Measurements from ENCODE around the gene TRH. TPM values are rescaled to one million over a fixed set of nuclear protein-coding genes. Genes with fewer than 3 reads are reported as not detected.
A peak's percentile ranks its signal among the peaks of the same experiment; 100 is the strongest.
"Not testable (repeated sequence)": the region's sequence is repeated elsewhere in the genome, so short reads cannot be mapped to it uniquely, and the experiment has no call there.

Gene TRH
- total and polyA plus RNA-seq, 2 of the 4 experiments (the other 2 are of a cell fraction), result not detected

- intact Hi-C loops (cut with micrococcal nuclease), result loop anchor here (10.0 kb wide), 1 partner anchor 378 kb away; no protein-coding TSS in a partner anchor
- H3K4me1 ChIP-seq (ENCODE audit: control insufficient read depth, insufficient read depth, low read length); H3K27ac ChIP-seq (ENCODE audit: insufficient read depth, low read length); H3K79me1 ChIP-seq (ENCODE audit: low read depth in 1 of 2, low read length in 2 of 2); H3K36me3 ChIP-seq (ENCODE audit: control insufficient read depth, insufficient read depth, low read length); H2AFZ ChIP-seq (replicated peaks; ENCODE audit: low read length, poor library complexity); H3K9me3 ChIP-seq (ENCODE audit: control insufficient read depth, insufficient read depth, low read length); in situ Hi-C loops (cut with MboI; ENCODE audit: low sequenced_read_pairs); BruUV-seq (replicated peaks); POLR2A ChIA-PET (ENCODE audit: unreplicated experiment); H3K4ac ChIP-seq (ENCODE audit: low read depth, low read length); H3K23ac ChIP-seq (ENCODE audit: low read depth, low read length); H3K9ac ChIP-seq (ENCODE audit: low read depth, low read length); H2BK20ac ChIP-seq (ENCODE audit: low read depth, low read length); H2AK9ac ChIP-seq (replicated peaks; ENCODE audit: low read depth, low read length, poor library complexity); H2BK15ac ChIP-seq (ENCODE audit: low read depth, low read length); H4K91ac ChIP-seq (ENCODE audit: insufficient read depth, low read depth, low read length); ATAC-seq (ENCODE audit: low read depth); H4K20me1 ChIP-seq (ENCODE audit: insufficient read depth, low read length); H2BK120ac ChIP-seq (ENCODE audit: low read depth, low read length); H4K5ac ChIP-seq (ENCODE audit: low read depth, low read length); H3K18ac ChIP-seq (ENCODE audit: low read depth, low read length); H4K8ac ChIP-seq (ENCODE audit: low read depth in 2 of 2, low read length in 2 of 2); dilution Hi-C loops (cut with HindIII; ENCODE audit: low sequenced_read_pairs, unreplicated experiment); H2AK5ac ChIP-seq (ENCODE audit: low read depth, low read length); DNase-seq; H3K14ac ChIP-seq (replicated peaks; ENCODE audit: low read depth, low read length); H3K9me1 ChIP-seq (ENCODE audit: insufficient read depth, low read length); H2BK5ac ChIP-seq (ENCODE audit: low read depth, low read length, poor library complexity, severe bottlenecking); H3K56ac ChIP-seq (ENCODE audit: extremely low read depth, insufficient read depth, low read length): not testable (repeated sequence)
- 5% methylated on average over 36 of the region's 86 CpGs; no CpG with 5 or more reads in 1 of the 2 experiments for WGBS, 2 experiments (ENCODE audit: extremely low coverage in 2 of 2, insufficient read length in 1 of 2)
- CTCF ChIA-PET, result interaction anchor here (0.6 kb wide), 1 partner anchor 16 kb away, joined by 3 read pairs; no protein-coding TSS in a partner anchor
- Histone ChIP-seq H3K4me3 (ENCODE audit: insufficient read depth, low read depth, low read length) (peak overlapping the region; percentile 55), H3K27me3 (ENCODE audit: control insufficient read depth, insufficient read depth, low read length) (peaks cover 29% of the 10 kb centered on the region), H3K4me2 (ENCODE audit: low read depth, low read length) (peak overlapping the region; percentile 89)
- TF ChIP-seq SMC3 (IDR thresholded peaks at IDR 0.05; ENCODE audit: low read depth, low read length), result peak; percentile 47
- TF ChIP-seq CTCF (conservative IDR thresholded peaks at IDR 0.05; ENCODE audit: low read depth, low read length), result peak; percentile 62
- peak; percentile 47 for TF ChIP-seq RAD21 (IDR thresholded peaks at IDR 0.05; ENCODE audit: low read length)
These were observed 28.4 kb downstream of the TRH start for GRCh38 chr3:130002666-130003598.
